ENCODE results near the gene E2F1.

Gene E2F1

GRCh38 chr20:33675136-33675959 lies 10.8 kb downstream of the E2F1 start:
- no peak for DNase-seq (ENCODE audit: low spot score in 2 of 2)
- no peak for ATAC-seq (ENCODE audit: low read depth)

GRCh38 chr20:33674294-33675135 lies 11.7 kb downstream of the E2F1 start, which contains the start of gene NECAB3:
Gene NECAB3, minus strand, starts transcription at chr20:33674428. Its CDS starts 76 bp downstream, at chr20:33674352.
- DNase-seq (ENCODE audit: low spot score in 2 of 2) (peak; percentile 41 to 63), ATAC-seq (ENCODE audit: low read depth) (peak; percentile 87)
- Mint-ChIP-seq H3K27me3 (no peaks in the 10 kb centered on the region), H3K27ac (peak within 1 kb of the TSS; percentile 79), H3K4me3 (peak within 1 kb of the TSS; percentile 97), H3K4me1 (peaks cover 27% of the 10 kb centered on the region), H3K36me3 (peaks cover 2% of the 10 kb centered on the region), H3K9me3 (no peaks in the 10 kb centered on the region)

More at GRCh38 chr20:33675136-33675959, 10.8 kb downstream of the E2F1 start:
- H3K9me3 Mint-ChIP-seq, result no peaks in the 10 kb centered on the region
- no peak overlapping the region for H3K27ac Mint-ChIP-seq
- peaks cover 2% of the 10 kb centered on the region for H3K36me3 Mint-ChIP-seq
- H3K27me3 Mint-ChIP-seq, result no peaks in the 10 kb centered on the region
- peak overlapping the region; percentile 72 for H3K4me3 Mint-ChIP-seq
- H3K4me1 Mint-ChIP-seq, result peaks cover 25% of the 10 kb centered on the region

- ATAC-seq (ENCODE audit: low read depth), result peak; percentile 42
- peaks cover 20% of the 10 kb centered on the region for H3K4me1 Mint-ChIP-seq
- DNase-seq (ENCODE audit: low spot score in 2 of 2), result no peak
- no peaks in the 10 kb centered on the region for H3K27me3 Mint-ChIP-seq
- H3K27ac Mint-ChIP-seq, result peak overlapping the region; percentile 79
- peak overlapping the region; percentile 97 for H3K4me3 Mint-ChIP-seq
- peaks cover 2% of the 10 kb centered on the region for H3K36me3 Mint-ChIP-seq
- H3K9me3 Mint-ChIP-seq, result no peaks in the 10 kb centered on the region
Measured at GRCh38 chr20:33673410-33674293, 12.5 kb downstream of the E2F1 start.

GRCh38 chr20:33673114-33673409 lies 13.1 kb downstream of the E2F1 start:
- Mint-ChIP-seq H3K27me3 (no peaks in the 10 kb centered on the region), H3K9me3 (no peaks in the 10 kb centered on the region), H3K36me3 (peaks cover 2% of the 10 kb centered on the region), H3K4me3 (peak overlapping the region; percentile 97), H3K4me1 (peaks cover 20% of the 10 kb centered on the region), H3K27ac (peak overlapping the region; percentile 75)
- DNase-seq (ENCODE audit: low spot score in 2 of 2) (no peak), ATAC-seq (ENCODE audit: low read depth) (no peak)

- Mint-ChIP-seq H3K27ac (peak overlapping the region; percentile 75), H3K27me3 (no peaks in the 10 kb centered on the region)
- DNase-seq (ENCODE audit: low spot score in 2 of 2), result no peak
Measured at GRCh38 chr20:33672426-33673113, 13.6 kb downstream of the E2F1 start.

GRCh38 chr20:33671573-33672288 lies 14.5 kb downstream of the E2F1 start:
- no peak overlapping the region for H3K4me3 Mint-ChIP-seq
- H3K27ac Mint-ChIP-seq, result no peak overlapping the region

More at GRCh38 chr20:33672426-33673113, 13.6 kb downstream of the E2F1 start:
- peak overlapping the region; percentile 97 for H3K4me3 Mint-ChIP-seq
- H3K9me3 Mint-ChIP-seq, result no peaks in the 10 kb centered on the region
- H3K4me1 Mint-ChIP-seq, result peaks cover 20% of the 10 kb centered on the region
- peaks cover 2% of the 10 kb centered on the region for H3K36me3 Mint-ChIP-seq
- no peak for ATAC-seq (ENCODE audit: low read depth)

GRCh38 chr20:33670715-33671499 lies 15.3 kb downstream of the E2F1 start:
- no peaks in the 10 kb centered on the region for H3K9me3 Mint-ChIP-seq
- no peaks in the 10 kb centered on the region for H3K27me3 Mint-ChIP-seq
- H3K27ac Mint-ChIP-seq, result no peak overlapping the region
- DNase-seq (ENCODE audit: low spot score in 2 of 2), result no peak
- H3K36me3 Mint-ChIP-seq, result peaks cover 2% of the 10 kb centered on the region
- no peak for ATAC-seq (ENCODE audit: low read depth)
- H3K4me3 Mint-ChIP-seq, result no peak overlapping the region
- peaks cover 25% of the 10 kb centered on the region for H3K4me1 Mint-ChIP-seq

More at GRCh38 chr20:33671573-33672288, 14.5 kb downstream of the E2F1 start:
- Mint-ChIP-seq H3K36me3 (peaks cover 2% of the 10 kb centered on the region), H3K27me3 (no peaks in the 10 kb centered on the region), H3K4me1 (peaks cover 21% of the 10 kb centered on the region), H3K9me3 (no peaks in the 10 kb centered on the region)
- no peak for DNase-seq (ENCODE audit: low spot score in 2 of 2)
- no peak for ATAC-seq (ENCODE audit: low read depth)

- Mint-ChIP-seq H3K27me3 (no peaks in the 10 kb centered on the region), H3K4me3 (no peak overlapping the region), H3K36me3 (peaks cover 2% of the 10 kb centered on the region), H3K4me1 (peaks cover 26% of the 10 kb centered on the region), H3K27ac (no peak overlapping the region), H3K9me3 (no peaks in the 10 kb centered on the region)
- ATAC-seq (ENCODE audit: low read depth), result no peak
- DNase-seq (ENCODE audit: low spot score in 2 of 2), result no peak
Measured at GRCh38 chr20:33669873-33670640, 16.1 kb downstream of the E2F1 start.

- Mint-ChIP-seq H3K4me1 (peaks cover 31% of the 10 kb centered on the region), H3K9me3 (no peaks in the 10 kb centered on the region), H3K27ac (no peak overlapping the region), H3K36me3 (peaks cover 2% of the 10 kb centered on the region), H3K27me3 (no peaks in the 10 kb centered on the region), H3K4me3 (no peak overlapping the region)
- DNase-seq (ENCODE audit: low spot score in 2 of 2), result no peak
- no peak for ATAC-seq (ENCODE audit: low read depth)
Measured at GRCh38 chr20:33669224-33669623, 17.0 kb downstream of the E2F1 start.

GRCh38 chr20:33668466-33669155 lies 17.6 kb downstream of the E2F1 start:
- Mint-ChIP-seq H3K27ac (no peak overlapping the region), H3K36me3 (no peaks in the 10 kb centered on the region), H3K4me3 (peak overlapping the region; percentile 96), H3K27me3 (no peaks in the 10 kb centered on the region), H3K4me1 (peaks cover 28% of the 10 kb centered on the region), H3K9me3 (no peaks in the 10 kb centered on the region)
- DNase-seq (ENCODE audit: low spot score in 2 of 2), result no peak
- no peak for ATAC-seq (ENCODE audit: low read depth)

All from memory B cell (primary cell).